Gastrocnemius medialis (tissue), 4 donors: ENCODE data around the gene MRPL28.

ENCODE experiments used
- CTCF ChIP-seq, 5 experiments: fragments of 450-650 bp in 3 of 5; fragments of 200-600 bp in 2 of 5; sonication (generic) in 2 of 5; IDR thresholded peaks in 4 of 5; conservative IDR thresholded peaks in 1 of 5; 1 replicate in 4 of 5; 2 replicates in 1 of 5; pipeline ENCODE4 v1.5.1; 2016 to 2019; ENCODE audit warnings: antibody characterized with exemption in 5 of 5, mild to moderate bottlenecking in 3 of 5, moderate library complexity in 3 of 5
- POLR2A ChIP-seq, 2 donors: fragments of 450-650 bp; IDR thresholded peaks; one replicate each; pipeline ENCODE4 v1.6.1; 2017; ENCODE audit warnings: antibody characterized with exemption in 2 of 2, mild to moderate bottlenecking in 2 of 2, moderate library complexity in 2 of 2

- TF ChIP-seq CTCF (IDR thresholded peaks at IDR 0.05 in 4 of 5, conservative IDR thresholded peaks at IDR 0.05 in 1 of 5) (no peak), POLR2A (IDR thresholded peaks at IDR 0.05) (no peak)
Observed at GRCh38 chr16:373848-374615, 3.7 kb upstream of the MRPL28 start.
